Prostate gland (tissue), 2 donors: ENCODE results near the gene TRAPPC6A. TPM values are rescaled to one million over a fixed set of nuclear protein-coding genes. Genes with fewer than 3 reads are reported as not detected.

Experiments
- DNase-seq: peaks from one replicate; pipeline ENCODE4 v3.0.0-alpha.2; 2019; ENCODE audit warnings: low spot score
- H3K27ac ChIP-seq, 2 donors: fragments of 200-600 bp; sonication (generic); 2 replicates each; pipeline ENCODE4 v1.5.1; 2017 to 2019
- H3K27me3 ChIP-seq: fragments of 200-600 bp; sonication (generic); replicated peaks from 2 replicates; pipeline ENCODE4 v1.5.1; 2019; ENCODE audit not compliant: insufficient read depth
- H3K36me3 ChIP-seq, 2 donors: fragments of 200-600 bp; sonication (generic); 1 replicate in 1 of 2; 2 replicates in 1 of 2; pipeline versions ENCODE4 v1.5.1 to v1.8.1; 2017 to 2019
- H3K4me1 ChIP-seq: fragments of 200-600 bp; sonication (generic); replicated peaks from 2 replicates; pipeline ENCODE4 v1.5.1; 2019
- H3K4me3 ChIP-seq, 2 donors: fragments of 200-600 bp; sonication (generic); 2 replicates each; pipeline ENCODE4 v1.5.1; 2017 to 2019
- H3K9me3 ChIP-seq: fragments of 200-600 bp; sonication (generic); 2 replicates; pipeline ENCODE4 v1.5.1; 2017
- POLR2A ChIP-seq: fragments of 450-650 bp; IDR thresholded peaks from one replicate; pipeline ENCODE4 v1.6.1; 2016; ENCODE audit warnings: antibody characterized with exemption, mild to moderate bottlenecking
- POLR2AphosphoS5 ChIP-seq: sonication (generic); formaldehyde crosslinking; IDR thresholded peaks from one replicate; pipeline ENCODE4 v1.6.1; 2017; ENCODE audit warnings: antibody characterized with exemption
- WGBS: methylation state at CpG from one replicate; pipeline ENCODE4 v1.1.5; 2018; 5-methylcytosine and 5-hydroxymethylcytosine counted together
- intact Hi-C: fragments of 100-400 bp; cut with DNase I; formaldehyde crosslinking; loops from one replicate; pipeline ENCODE4 v1.14.2; 2022
- total RNA-seq, 2 donors: library from RNA; depleted of rRNA; stranded (reverse); fragments of >200 nt; gene quantifications; one replicate each; pipeline ENCODE4 v1.1.0, GENCODE V29; 2016
- TF ChIP-seq, protein P1 (sequence below), 4 experiments: fragments of 200-600 bp in 2 of 4; fragments of 450-650 bp in 2 of 4; sonication (generic) in 2 of 4; IDR thresholded peaks; 1 replicate in 3 of 4; 2 replicates in 1 of 4; pipeline ENCODE4 v1.5.1; 2016 to 2019; ENCODE audit warnings: antibody characterized with exemption in 4 of 4, mild to moderate bottlenecking in 2 of 4, moderate library complexity in 2 of 4

The TRAPPC6A gene
- total RNA-seq, 2 donors from 2014 or later = 57.0 to 80.4 TPM

DNA sequence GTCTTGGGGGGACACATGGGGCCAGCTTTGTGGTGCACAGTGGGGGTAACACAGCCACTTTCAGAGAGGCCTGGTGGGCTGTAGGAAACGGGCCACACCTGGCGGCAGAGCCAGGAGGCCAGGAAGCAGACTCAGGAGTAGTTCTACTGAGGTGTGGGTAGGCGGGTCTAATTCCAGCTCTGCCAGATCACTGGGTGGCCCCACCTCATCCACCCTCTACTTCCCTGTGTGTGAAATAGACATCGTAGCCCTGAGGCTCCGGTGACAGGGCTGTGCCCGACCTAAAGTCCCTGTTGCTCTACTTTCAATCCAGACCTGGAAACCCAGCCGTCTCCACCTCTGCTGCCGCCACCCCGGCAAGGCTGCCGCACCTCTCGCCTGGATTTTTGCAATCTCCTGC lies 21.3 kb downstream of the TRAPPC6A start:
- TF ChIP-seq, protein P1, sequence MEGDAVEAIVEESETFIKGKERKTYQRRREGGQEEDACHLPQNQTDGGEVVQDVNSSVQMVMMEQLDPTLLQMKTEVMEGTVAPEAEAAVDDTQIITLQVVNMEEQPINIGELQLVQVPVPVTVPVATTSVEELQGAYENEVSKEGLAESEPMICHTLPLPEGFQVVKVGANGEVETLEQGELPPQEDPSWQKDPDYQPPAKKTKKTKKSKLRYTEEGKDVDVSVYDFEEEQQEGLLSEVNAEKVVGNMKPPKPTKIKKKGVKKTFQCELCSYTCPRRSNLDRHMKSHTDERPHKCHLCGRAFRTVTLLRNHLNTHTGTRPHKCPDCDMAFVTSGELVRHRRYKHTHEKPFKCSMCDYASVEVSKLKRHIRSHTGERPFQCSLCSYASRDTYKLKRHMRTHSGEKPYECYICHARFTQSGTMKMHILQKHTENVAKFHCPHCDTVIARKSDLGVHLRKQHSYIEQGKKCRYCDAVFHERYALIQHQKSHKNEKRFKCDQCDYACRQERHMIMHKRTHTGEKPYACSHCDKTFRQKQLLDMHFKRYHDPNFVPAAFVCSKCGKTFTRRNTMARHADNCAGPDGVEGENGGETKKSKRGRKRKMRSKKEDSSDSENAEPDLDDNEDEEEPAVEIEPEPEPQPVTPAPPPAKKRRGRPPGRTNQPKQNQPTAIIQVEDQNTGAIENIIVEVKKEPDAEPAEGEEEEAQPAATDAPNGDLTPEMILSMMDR (IDR thresholded peaks at IDR 0.05) = no peak
- TF ChIP-seq POLR2AphosphoS5 (no peak), POLR2A (no peak)
- no peak for DNase-seq
- Histone ChIP-seq H3K36me3 (no peaks in the 10 kb centered on the region), H3K4me3 (no peak overlapping the region), H3K4me1 (peaks cover 28% of the 10 kb centered on the region), H3K27ac (no peak overlapping the region), H3K27me3 (peaks cover under 1% of the 10 kb centered on the region), H3K9me3 (no peaks in the 10 kb centered on the region)
- intact Hi-C loops = no loop called here
- WGBS = 64% methylated on average over 11 of the region's 11 CpGs

DNA sequence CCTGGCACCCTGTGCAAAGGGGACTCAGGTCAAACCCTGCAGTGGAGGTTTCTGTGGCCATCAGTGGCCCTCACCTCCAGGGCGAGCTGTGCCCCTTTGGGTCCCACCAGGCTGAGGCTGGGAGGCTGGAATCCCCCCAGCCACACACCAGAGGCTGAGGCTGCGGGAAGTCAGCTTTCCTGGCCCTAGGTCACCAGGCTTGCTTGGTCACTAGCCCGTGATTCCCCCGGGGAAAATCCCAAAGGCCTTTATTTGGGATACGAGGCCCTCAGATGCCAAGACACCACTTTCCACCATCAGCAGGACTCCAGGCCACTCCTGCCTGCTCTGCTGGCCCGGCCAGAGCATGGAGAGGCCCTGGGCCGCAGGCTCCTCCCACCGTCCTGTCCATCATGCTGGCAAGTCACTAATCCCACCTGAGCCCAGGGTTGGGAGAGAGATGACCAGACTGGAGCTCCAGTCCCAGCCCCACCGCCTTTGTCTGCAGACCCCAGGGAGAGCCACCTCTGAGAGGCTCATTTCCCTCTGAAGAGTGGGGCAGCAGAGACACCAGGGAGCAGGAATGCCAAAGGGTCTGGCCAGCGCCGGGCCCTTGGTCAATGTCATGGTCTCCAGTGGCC lies 21.9 kb downstream of the TRAPPC6A start:
- no peaks in the 10 kb centered on the region for H3K36me3 ChIP-seq
- WGBS = 79% methylated on average over 11 of the region's 11 CpGs
- no peak overlapping the region for H3K27ac ChIP-seq
- no peak for DNase-seq
- H3K4me3 ChIP-seq = no peak overlapping the region
- H3K4me1 ChIP-seq = peaks cover 22% of the 10 kb centered on the region
- no peaks in the 10 kb centered on the region for H3K9me3 ChIP-seq
- intact Hi-C loops = no loop called here
- H3K27me3 ChIP-seq = peaks cover 2% of the 10 kb centered on the region
- TF ChIP-seq, protein P1 (IDR thresholded peaks at IDR 0.05) = no peak
- no peak for TF ChIP-seq POLR2AphosphoS5
- TF ChIP-seq POLR2A = no peak

DNA sequence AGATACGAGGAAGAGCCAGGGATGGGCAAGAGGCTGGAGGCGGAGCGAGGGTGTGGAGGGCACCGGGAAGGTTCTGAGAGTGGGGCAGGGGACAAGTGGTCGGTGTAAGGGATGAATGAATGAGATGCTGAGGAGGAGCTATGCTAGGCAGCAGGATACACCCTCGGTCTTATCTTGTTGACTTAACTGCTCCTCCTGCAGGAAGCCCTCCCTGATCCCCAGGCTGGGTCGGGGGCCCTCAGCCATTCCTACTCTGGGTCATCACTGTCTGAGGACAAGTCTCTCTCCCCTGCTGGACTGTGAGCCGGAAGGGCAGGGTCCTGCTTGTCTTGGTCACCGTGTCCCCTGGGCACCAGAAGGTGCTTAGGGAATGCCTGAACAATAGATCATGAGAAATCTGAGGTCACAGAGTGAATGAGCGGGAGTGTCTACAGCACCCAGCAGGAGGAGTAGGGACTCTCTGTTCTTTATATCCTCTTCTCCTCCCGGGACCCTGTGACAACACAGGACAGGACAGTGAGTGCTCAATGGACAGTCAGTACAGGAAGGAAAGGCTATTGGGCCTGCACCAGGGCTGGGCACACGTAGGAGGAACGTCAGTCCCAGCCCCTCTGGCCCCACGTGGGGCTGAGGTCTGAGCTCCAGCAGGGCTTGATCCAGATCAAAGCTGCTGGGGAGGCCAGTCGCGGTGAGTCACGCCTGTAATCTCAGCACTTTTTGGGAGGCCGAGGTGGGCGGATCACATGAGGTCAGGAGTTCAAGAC lies 23.8 kb downstream of the TRAPPC6A start:
- no peak overlapping the region for H3K27ac ChIP-seq
- intact Hi-C loops = no loop called here
- peak overlapping the region in 1 of 2 donors; percentile 16 for H3K4me3 ChIP-seq
- H3K4me1 ChIP-seq = peaks cover 19% of the 10 kb centered on the region
- TF ChIP-seq, protein P1 (IDR thresholded peaks at IDR 0.05) = no peak
- TF ChIP-seq POLR2A (no peak), POLR2AphosphoS5 (no peak)
- peaks cover 2% of the 10 kb centered on the region for H3K27me3 ChIP-seq
- no peaks in the 10 kb centered on the region for H3K9me3 ChIP-seq
- H3K36me3 ChIP-seq = no peaks in the 10 kb centered on the region
- 61% methylated on average over 18 of the region's 19 CpGs for WGBS
- no peak for DNase-seq

- Histone ChIP-seq H3K27ac (no peak overlapping the region), H3K27me3 (peaks cover 2% of the 10 kb centered on the region), H3K4me3 (peak overlapping the region in 1 of 2 donors; percentile 16), H3K36me3 (no peaks in the 10 kb centered on the region), H3K9me3 (no peaks in the 10 kb centered on the region), H3K4me1 (peaks cover 19% of the 10 kb centered on the region)
- no peak for DNase-seq
- intact Hi-C loops = no loop called here
- no peak for TF ChIP-seq POLR2A
- TF ChIP-seq POLR2AphosphoS5 = no peak
- TF ChIP-seq, protein P1 (IDR thresholded peaks at IDR 0.05) = no peak
- 10% methylated on average over 58 of the region's 69 CpGs for WGBS
Observed at GRCh38 chr19:45153339-45154063, 24.5 kb downstream of the TRAPPC6A start.
